GM10847 (cell line): ENCODE results near the gene KLHDC1.
A peak's percentile ranks its signal among the peaks of the same experiment; 100 is the strongest.

ENCODE experiments used
- POLR2A ChIP-seq: IDR thresholded peaks from 2 replicates; pipeline ENCODE4 v1.6.1; 2011; ENCODE audit not compliant: insufficient read length; ENCODE audit errors: extremely low read depth

The KLHDC1 gene

GRCh38 chr14:49720744-49721143, 27.8 kb downstream of the KLHDC1 start:
- no peak for TF ChIP-seq POLR2A

GRCh38 chr14:49727171-49727570, 34.3 kb downstream of the KLHDC1 start:
- TF ChIP-seq POLR2A: no peak

GRCh38 chr14:49732896-49733295, 40.0 kb downstream of the KLHDC1 start:
- no peak for TF ChIP-seq POLR2A

- no peak for TF ChIP-seq POLR2A
Observed at GRCh38 chr14:49733836-49734235, 40.9 kb downstream of the KLHDC1 start.

GRCh38 chr14:49745191-49745590, 52.3 kb downstream of the KLHDC1 start:
- no peak for TF ChIP-seq POLR2A

DNA sequence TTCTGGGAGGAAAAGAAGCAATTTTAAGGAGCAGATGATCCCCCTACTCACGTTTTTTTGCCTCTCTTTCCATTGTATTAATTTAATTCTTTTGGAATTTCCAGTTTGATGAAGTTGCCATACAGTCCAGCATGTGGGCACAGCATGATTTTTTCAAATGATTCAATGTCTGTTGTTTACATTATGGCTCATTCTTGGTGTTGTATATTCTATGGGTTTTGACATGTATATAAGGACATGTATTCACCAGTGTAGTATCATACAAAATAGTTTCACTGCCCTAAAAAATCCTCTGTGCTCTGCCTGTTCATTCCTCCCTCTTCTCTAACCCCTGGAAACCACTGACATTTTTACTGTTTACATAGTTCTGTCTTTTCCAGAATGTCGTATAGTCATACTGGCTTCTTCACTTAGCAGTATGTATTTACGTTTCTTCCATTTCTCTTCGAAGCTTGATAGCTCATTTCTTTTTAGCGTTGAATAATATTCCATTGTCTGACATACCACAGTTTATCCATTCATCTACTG, 61.7 kb downstream of the KLHDC1 start:
- TF ChIP-seq POLR2A: no peak

DNA sequence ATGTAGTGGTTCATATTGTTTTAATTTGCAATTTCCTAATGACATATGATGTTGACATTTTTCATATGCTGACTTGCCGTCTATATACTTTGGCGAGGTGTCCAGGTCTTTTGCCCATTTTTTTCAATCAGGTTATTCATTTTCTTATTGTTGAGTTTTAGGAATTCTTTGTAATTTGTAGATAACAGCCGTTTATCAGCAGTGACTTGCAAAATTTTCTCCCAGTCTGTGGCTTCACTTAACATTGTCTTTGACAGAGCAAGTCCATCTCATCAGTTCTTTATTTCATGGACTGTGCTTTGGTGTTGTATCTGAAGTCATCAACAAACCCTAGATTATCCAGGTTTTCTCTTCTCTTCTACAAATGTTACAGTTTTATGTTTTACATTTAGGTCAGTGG, 62.5 kb downstream of the KLHDC1 start:
- no peak for TF ChIP-seq POLR2A

DNA sequence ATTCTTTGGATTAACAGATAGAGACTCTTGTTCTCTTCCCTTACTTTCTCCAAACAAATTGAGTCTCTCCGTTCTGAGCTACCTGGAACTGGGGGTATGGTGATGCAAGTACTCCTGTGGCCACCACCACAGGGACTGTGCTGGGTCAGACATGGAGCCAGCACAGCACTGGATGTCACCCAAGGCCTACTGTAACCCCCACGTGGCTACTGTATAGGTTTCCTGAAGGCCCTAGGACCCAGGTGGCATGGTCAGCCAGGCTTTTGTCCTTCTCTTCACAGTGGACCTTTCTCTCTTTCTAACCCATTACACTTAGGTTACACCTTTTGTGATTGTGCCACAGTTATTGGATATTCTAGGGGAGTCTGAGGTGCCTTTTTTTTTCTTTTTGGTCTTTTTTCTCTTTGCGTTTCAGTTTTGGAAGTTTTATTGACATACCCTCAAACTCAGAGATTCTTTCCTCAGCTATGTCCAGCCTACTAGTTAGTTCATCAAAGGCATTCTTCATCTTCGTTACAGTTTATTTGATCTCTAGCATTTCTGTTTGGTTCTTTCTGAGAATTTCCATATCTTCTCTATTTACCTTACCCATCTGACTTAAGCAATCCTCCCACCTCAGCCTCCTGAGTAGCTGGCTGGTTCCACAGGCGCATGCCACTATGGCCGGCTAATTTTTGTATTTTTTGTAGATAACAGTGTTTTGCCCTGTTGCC, 69.1 kb downstream of the KLHDC1 start:
- TF ChIP-seq POLR2A: no peak

DNA sequence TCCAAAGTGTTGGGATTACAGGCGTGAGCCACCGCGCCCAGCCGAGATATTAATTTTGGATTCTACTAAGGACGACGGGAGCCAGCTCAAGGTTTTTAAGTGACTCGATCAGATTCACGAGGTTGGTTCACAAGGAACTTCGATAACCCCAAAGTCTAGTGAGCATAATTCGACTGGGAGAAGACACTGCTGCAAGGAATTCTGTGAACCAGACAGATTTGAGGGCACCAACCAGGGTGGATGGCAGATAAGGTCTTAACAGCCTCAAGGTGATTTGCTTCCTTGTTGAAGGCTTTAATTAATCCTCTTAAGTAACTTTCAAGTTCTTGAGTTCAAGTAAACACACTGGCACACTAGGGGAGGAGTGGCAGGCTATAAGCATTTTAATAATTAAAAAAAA, 73.9 kb downstream of the KLHDC1 start:
- no peak for TF ChIP-seq POLR2A

- no peak for TF ChIP-seq POLR2A
Observed at GRCh38 chr14:49767270-49767570, 74.3 kb downstream of the KLHDC1 start.

DNA sequence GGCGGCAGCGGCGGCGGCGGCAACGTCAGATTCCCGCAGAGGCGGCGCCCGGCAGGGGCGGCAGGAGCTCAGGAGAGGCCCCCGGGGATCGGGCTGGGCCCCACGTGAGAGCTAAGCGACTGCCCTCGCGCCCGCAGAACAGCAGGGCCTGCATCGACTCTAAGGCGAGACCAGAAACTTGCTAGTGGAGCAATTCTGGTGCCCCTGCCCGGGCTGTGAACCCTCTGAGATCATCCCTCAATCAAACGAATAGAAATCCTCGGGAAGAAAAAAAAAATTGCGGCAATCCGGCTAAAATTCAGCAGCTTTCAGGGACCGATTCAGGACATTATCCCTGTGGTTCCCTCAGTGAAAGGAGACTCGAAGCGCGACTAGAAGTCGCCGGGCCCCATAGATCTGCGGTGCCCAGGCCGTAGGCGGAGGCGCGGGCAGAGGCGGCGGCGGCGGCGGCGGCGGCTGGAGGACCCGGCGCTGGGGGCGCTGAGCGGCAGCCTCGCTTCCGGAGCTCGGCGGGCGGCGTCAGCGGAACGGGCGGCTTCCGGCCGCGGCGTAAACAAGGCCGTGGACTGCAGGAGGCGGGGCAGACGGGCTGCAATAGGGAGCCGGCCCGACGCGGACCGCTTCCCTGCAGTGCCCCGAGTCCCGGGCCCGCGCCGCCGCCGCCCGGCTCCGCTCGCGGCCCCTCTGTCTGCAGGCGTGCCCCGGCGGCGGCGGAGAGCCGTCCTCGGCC, 74.8 kb downstream of the KLHDC1 start, which contains the start of gene KLHDC2:
KLHDC2 (plus strand) TSS at position 583 of the 730 bp plus-strand sequence. CDS start 316 bp downstream, outside the sequence.
- peak; percentile 58 for TF ChIP-seq POLR2A

GRCh38 chr14:49768301-49769121, 75.6 kb downstream of the KLHDC1 start:
- TF ChIP-seq POLR2A: no peak

DNA sequence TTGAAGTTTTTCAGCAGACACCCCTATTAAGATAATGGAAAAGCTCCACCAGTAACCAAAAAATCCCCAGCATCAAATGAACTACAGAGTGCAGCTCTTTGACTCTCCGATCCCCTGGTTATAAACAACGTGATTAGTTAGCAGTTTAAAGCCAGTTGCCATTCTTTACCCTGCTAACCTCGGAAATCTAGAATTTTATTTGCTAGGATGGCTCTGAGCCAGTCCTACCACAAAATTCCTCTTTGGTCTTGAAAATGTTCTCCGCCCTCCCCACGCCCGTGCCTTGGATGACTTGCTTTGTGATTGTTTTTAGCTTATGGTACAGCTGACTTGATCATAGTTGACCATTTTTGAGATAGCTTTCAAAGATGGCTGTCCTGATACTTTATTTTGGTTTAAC, 76.3 kb downstream of the KLHDC1 start:
- TF ChIP-seq POLR2A: no peak

DNA sequence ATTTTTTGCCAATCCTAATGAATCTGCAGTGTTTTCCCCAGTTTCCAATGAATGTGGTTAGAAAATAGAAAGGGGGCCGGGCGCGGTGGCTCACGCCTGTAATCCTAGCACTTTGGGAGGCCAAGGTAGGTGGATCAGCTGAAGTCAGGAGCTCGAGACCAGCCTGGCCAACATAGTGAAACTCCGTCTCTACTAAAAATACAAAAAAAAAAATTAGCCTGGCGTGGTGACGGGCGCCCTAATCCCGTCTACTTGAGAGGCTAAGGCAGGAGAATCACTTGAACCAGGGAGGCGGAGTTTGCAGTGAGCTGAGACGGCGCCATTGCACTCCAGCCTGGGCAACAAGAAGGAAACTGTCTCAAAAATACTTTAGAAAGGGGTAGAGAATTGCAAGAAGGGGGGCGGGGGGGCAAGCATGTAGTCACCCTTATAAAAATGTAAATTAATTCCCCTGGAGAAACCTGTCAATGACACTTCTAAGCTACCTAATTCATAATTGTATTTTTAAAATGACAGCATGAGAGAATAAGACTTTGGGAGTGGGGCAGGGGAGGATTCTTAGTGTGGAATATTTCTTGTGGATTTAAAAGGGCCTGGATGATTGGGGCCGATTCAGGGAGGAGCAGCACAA, 76.8 kb downstream of the KLHDC1 start:
- no peak for TF ChIP-seq POLR2A

DNA sequence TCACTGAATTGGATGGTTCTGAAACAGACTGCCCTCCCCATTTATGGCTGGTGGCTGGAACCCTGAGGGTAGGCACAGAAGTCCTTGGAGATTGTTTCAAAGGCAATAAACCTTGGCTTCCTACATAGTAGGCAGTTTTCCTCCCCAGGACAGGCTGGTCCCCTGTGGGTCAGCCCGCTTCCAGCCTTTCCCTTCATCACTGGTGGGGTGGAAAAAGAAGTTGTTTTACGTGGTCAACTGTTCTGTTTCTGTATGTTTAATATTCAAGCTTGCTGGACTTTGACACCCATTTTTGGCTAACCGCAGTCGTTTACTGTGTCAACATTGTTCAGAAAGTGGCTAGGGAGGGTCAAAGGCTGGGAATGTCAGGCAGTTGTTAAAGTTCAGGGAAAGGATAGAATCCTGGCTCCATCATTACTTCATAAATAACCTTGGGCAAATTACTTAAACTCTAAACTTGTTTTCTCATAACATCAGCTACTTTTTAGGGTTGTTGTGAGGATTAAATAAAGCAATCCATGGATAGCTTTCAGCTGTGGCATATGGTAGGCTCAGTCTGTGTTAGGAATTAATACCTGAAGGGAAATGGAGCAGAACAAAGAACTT, 77.4 kb downstream of the KLHDC1 start:
- TF ChIP-seq POLR2A: no peak
